ENCODE measurements around the gene PRR36. TPM values are rescaled to one million over a fixed set of nuclear protein-coding genes. Genes with fewer than 3 reads are reported as not detected.

Gene PRR36
- total RNA-seq, 1 donor from 2014 or later, result 0.07 TPM

GRCh38 chr19:7819337-7819736 is 54.9 kb downstream of the PRR36 start:
- Mint-ChIP-seq H3K4me3 (no peak overlapping the region), H3K4me1 (peaks cover 4% of the 10 kb centered on the region), H3K36me3 (no peaks in the 10 kb centered on the region), H3K27me3 (ENCODE audit: insufficient read depth, low read depth) (peaks cover 19% of the 10 kb centered on the region), H3K27ac (no peak overlapping the region), H3K9me3 (peaks cover 3% of the 10 kb centered on the region)
- Histone ChIP-seq H3K4me1 (no peaks in the 10 kb centered on the region), H4K20me1 (ENCODE audit: low read depth) (no peaks in the 10 kb centered on the region), H2AFZ (replicated peaks) (no peak overlapping the region), H3K9me3 (ENCODE audit: low read depth) (no peaks in the 10 kb centered on the region), H3K36me3 (no peaks in the 10 kb centered on the region), H3K9ac (no peak overlapping the region), H3F3A (ENCODE audit: low read depth) (peaks cover 5% of the 10 kb centered on the region), H3K27ac (no peak overlapping the region), H3K27me3 (peaks cover 46% of the 10 kb centered on the region), H3K79me2 (ENCODE audit: low read depth) (no peaks in the 10 kb centered on the region), H3K4me2 (no peak overlapping the region), H3K4me3 (no peak overlapping the region)
- DNase-seq (ENCODE audit: low spot score), result no peak
- TF ChIP-seq CTCF (IDR thresholded peaks at IDR 0.05), result no peak
- TF ChIP-seq EZH2phosphoT487 (IDR thresholded peaks at IDR 0.05), result no peak
- no peak for TF ChIP-seq EZH2 (IDR thresholded peaks at IDR 0.05)

- H3K4me1 ChIP-seq, result no peaks in the 10 kb centered on the region
- Mint-ChIP-seq H3K36me3 (no peaks in the 10 kb centered on the region), H3K27me3 (ENCODE audit: insufficient read depth, low read depth) (peaks cover 19% of the 10 kb centered on the region), H3K4me3 (no peak overlapping the region), H3K4me1 (peaks cover 2% of the 10 kb centered on the region), H3K27ac (no peak overlapping the region), H3K9me3 (peaks cover 3% of the 10 kb centered on the region)
- no peak overlapping the region for H3K9ac ChIP-seq
- H3K4me3 ChIP-seq, result no peak overlapping the region
- TF ChIP-seq CTCF (IDR thresholded peaks at IDR 0.05) (no peak), EZH2 (IDR thresholded peaks at IDR 0.05) (no peak), EZH2phosphoT487 (IDR thresholded peaks at IDR 0.05) (no peak)
- H3K79me2 ChIP-seq (ENCODE audit: low read depth), result no peaks in the 10 kb centered on the region
- H3K27ac ChIP-seq, result no peak overlapping the region
- no peaks in the 10 kb centered on the region for H4K20me1 ChIP-seq (ENCODE audit: low read depth)
- no peak for DNase-seq (ENCODE audit: low spot score)
- H3K4me2 ChIP-seq, result no peak overlapping the region
- no peak overlapping the region for H2AFZ ChIP-seq (replicated peaks)
- H3K27me3 ChIP-seq, result peaks cover 51% of the 10 kb centered on the region
- no peaks in the 10 kb centered on the region for H3K9me3 ChIP-seq (ENCODE audit: low read depth)
- peaks cover 3% of the 10 kb centered on the region for H3F3A ChIP-seq (ENCODE audit: low read depth)
- H3K36me3 ChIP-seq, result no peaks in the 10 kb centered on the region
Measured at GRCh38 chr19:7818806-7819205, 55.4 kb downstream of the PRR36 start.

Other genes with a start within 250 kb of the PRR36 start
- gene XAB2, start 244.8 kb downstream of the PRR36 start, total RNA-seq (ENCODE audit: low replicate concordance), result 30.9 and 51.4 TPM in 2 replicates
- 22.0 and 30.3 TPM in 2 replicates for gene PET100, start 244.6 kb downstream of the PRR36 start, total RNA-seq (ENCODE audit: low replicate concordance)
- not detected in 2 replicates for gene PCP2, start 240.7 kb downstream of the PRR36 start, total RNA-seq (ENCODE audit: low replicate concordance)
- 12.7 and 21.9 TPM in 2 replicates for gene STXBP2, start 237.3 kb downstream of the PRR36 start, total RNA-seq (ENCODE audit: low replicate concordance)
- not detected in 2 replicates for gene RETN, start 205.3 kb downstream of the PRR36 start, total RNA-seq (ENCODE audit: low replicate concordance)
- gene MCEMP1, start 197.3 kb downstream of the PRR36 start, total RNA-seq (ENCODE audit: low replicate concordance), result not detected in 2 replicates
- 24.4 and 53.7 TPM in 2 replicates for gene TRAPPC5, start 193.6 kb downstream of the PRR36 start, total RNA-seq (ENCODE audit: low replicate concordance)
- gene FCER2, start 172.3 kb downstream of the PRR36 start, total RNA-seq (ENCODE audit: low replicate concordance), result not detected in 2 replicates
- not detected in 2 replicates for gene CLEC4G, start 142.3 kb downstream of the PRR36 start, total RNA-seq (ENCODE audit: low replicate concordance)
- gene CD209, start 126.9 kb downstream of the PRR36 start, total RNA-seq (ENCODE audit: low replicate concordance), result not detected in 2 replicates
- gene CLEC4M, start 111.1 kb downstream of the PRR36 start, total RNA-seq (ENCODE audit: low replicate concordance), result not detected in 2 replicates
- gene EVI5L, start 44.2 kb downstream of the PRR36 start, total RNA-seq (ENCODE audit: low replicate concordance), result 4.1 and 13.5 TPM in 2 replicates
- 0.65 and 1.2 TPM in 2 replicates for gene LRRC8E, start 14.1 kb upstream of the PRR36 start, total RNA-seq (ENCODE audit: low replicate concordance)
- gene MAP2K7, start 29.5 kb upstream of the PRR36 start, total RNA-seq (ENCODE audit: low replicate concordance), result 14.4 and 20.7 TPM in 2 replicates
- 0.99 and 1.8 TPM in 2 replicates for gene TGFBR3L, start 40.4 kb upstream of the PRR36 start, total RNA-seq (ENCODE audit: low replicate concordance)
- 5.7 and 20.7 TPM in 2 replicates for gene SNAPC2, start 45.9 kb upstream of the PRR36 start, total RNA-seq (ENCODE audit: low replicate concordance)
- gene CTXN1, start 51.7 kb upstream of the PRR36 start, total RNA-seq (ENCODE audit: low replicate concordance), result 3.7 and 34.3 TPM in 2 replicates
- gene TIMM44, start 69.3 kb upstream of the PRR36 start, total RNA-seq (ENCODE audit: low replicate concordance), result 43.7 and 59.5 TPM in 2 replicates
- gene ELAVL1, start 131.3 kb upstream of the PRR36 start, total RNA-seq (ENCODE audit: low replicate concordance), result 108 TPM in 2 replicates
- gene CCL25, start 178.4 kb upstream of the PRR36 start, total RNA-seq (ENCODE audit: low replicate concordance), result 1.2 TPM in 1 of 2 replicates, not detected in the other

Measured in neural progenitor cell (in vitro differentiated cells).